Measurements from ENCODE around the gene RNF128.

GRCh38 chrX:106696502-106696901 lies 30.0 kb upstream of the RNF128 start:
- TF ChIP-seq POLR2A (IDR thresholded peaks at IDR 0.05; ENCODE audit: low read length) (no peak), GATA1 (IDR thresholded peaks at IDR 0.05; ENCODE audit: low read depth, low read length) (no peak)

Measured in erythroblast (primary cell).